Tibial nerve (tissue), 4 donors: ENCODE results near the gene NUDT16L1.

ENCODE experiments used
- EP300 ChIP-seq, 2 donors: sonication (generic); formaldehyde crosslinking; IDR thresholded peaks; one replicate each; pipeline ENCODE4 v1.6.1; 2017; ENCODE audit warnings: antibody characterized with exemption in 2 of 2, mild to moderate bottlenecking in 1 of 2
- POLR2A ChIP-seq, 2 donors: fragments of 450-650 bp; IDR thresholded peaks; one replicate each; pipeline ENCODE4 v1.6.1; 2017; ENCODE audit warnings: antibody characterized with exemption in 2 of 2, mild to moderate bottlenecking in 2 of 2, moderate library complexity in 2 of 2
- TF ChIP-seq, protein P1 (sequence below), 5 experiments: fragments of 200-600 bp in 3 of 5; fragments of 450-650 bp in 2 of 5; sonication (generic) in 3 of 5; IDR thresholded peaks; one replicate each; pipeline ENCODE4 v1.5.1; 2016 to 2019; ENCODE audit warnings: antibody characterized with exemption in 5 of 5, mild to moderate bottlenecking in 3 of 5, moderate library complexity in 2 of 5

DNA sequence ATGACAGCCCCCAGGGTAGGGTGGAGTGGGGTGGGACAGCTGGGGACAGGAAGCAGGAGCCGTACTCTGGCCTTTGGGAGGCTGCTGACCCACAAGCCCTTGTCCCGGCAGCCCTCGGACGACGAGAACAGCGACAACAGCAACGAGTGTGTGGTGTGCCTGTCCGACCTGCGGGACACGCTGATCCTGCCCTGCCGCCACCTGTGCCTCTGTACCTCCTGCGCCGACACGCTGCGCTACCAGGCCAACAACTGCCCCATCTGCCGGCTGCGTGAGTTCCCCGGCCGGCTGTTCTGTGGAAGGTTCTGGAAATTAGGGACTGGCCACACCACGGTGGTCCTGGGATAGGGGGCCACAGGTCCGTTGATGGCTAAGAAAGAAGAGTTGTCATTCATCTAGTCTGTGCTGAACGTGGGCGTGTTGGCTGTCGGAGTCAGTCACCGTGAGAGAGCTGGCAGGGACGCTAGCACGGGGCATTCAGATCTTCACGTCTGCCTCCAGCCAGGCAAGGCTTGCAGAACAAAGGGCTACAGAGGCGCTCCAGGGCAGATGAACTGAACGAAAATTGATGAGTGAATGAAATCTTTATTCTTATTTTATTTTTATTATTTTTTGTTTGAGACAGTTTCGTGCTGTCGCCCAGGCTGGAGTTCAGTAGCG, 19.8 kb upstream of the NUDT16L1 start:
- TF ChIP-seq, protein P1, sequence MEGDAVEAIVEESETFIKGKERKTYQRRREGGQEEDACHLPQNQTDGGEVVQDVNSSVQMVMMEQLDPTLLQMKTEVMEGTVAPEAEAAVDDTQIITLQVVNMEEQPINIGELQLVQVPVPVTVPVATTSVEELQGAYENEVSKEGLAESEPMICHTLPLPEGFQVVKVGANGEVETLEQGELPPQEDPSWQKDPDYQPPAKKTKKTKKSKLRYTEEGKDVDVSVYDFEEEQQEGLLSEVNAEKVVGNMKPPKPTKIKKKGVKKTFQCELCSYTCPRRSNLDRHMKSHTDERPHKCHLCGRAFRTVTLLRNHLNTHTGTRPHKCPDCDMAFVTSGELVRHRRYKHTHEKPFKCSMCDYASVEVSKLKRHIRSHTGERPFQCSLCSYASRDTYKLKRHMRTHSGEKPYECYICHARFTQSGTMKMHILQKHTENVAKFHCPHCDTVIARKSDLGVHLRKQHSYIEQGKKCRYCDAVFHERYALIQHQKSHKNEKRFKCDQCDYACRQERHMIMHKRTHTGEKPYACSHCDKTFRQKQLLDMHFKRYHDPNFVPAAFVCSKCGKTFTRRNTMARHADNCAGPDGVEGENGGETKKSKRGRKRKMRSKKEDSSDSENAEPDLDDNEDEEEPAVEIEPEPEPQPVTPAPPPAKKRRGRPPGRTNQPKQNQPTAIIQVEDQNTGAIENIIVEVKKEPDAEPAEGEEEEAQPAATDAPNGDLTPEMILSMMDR (IDR thresholded peaks at IDR 0.05), result no peak
- TF ChIP-seq POLR2A (IDR thresholded peaks at IDR 0.05) (no peak), EP300 (IDR thresholded peaks at IDR 0.05) (no peak)
